ENCODE results near the gene ATXN1.
A peak's percentile ranks its signal among the peaks of the same experiment; 100 is the strongest.

The ATXN1 gene

GRCh38 chr6:16321826-16322225 lies 439.4 kb downstream of the ATXN1 start:
- DNase-seq, result no peak

GRCh38 chr6:16321341-16321710 lies 439.9 kb downstream of the ATXN1 start:
- no peak for DNase-seq

- no peak for DNase-seq
These were observed 440.5 kb downstream of the ATXN1 start for GRCh38 chr6:16320533-16321340.

- DNase-seq, result peak; percentile 86
These were observed 441.3 kb downstream of the ATXN1 start for GRCh38 chr6:16319813-16320532.

- DNase-seq, result no peak
These were observed 442.1 kb downstream of the ATXN1 start for GRCh38 chr6:16318953-16319720.

- DNase-seq, result peak; percentile 45
These were observed 442.7 kb downstream of the ATXN1 start for GRCh38 chr6:16318538-16318937.

GRCh38 chr6:16316741-16317251 lies 444.5 kb downstream of the ATXN1 start:
- peak; percentile 58 for DNase-seq

- DNase-seq, result no peak
These were observed 447.0 kb downstream of the ATXN1 start for GRCh38 chr6:16314296-16314695.

GRCh38 chr6:16313732-16314131 lies 447.5 kb downstream of the ATXN1 start:
- DNase-seq, result no peak

- DNase-seq, result no peak
These were observed 449.5 kb downstream of the ATXN1 start for GRCh38 chr6:16311763-16312162.

GRCh38 chr6:16306334-16306733 lies 454.9 kb downstream of the ATXN1 start:
- DNase-seq, result no peak

GRCh38 chr6:16305788-16306187 lies 455.5 kb downstream of the ATXN1 start:
- no peak for DNase-seq

- no peak for DNase-seq
These were observed 456.0 kb downstream of the ATXN1 start for GRCh38 chr6:16305246-16305725.

GRCh38 chr6:16302721-16303552 lies 458.3 kb downstream of the ATXN1 start:
- no peak for DNase-seq

GRCh38 chr6:16301511-16301910 lies 459.7 kb downstream of the ATXN1 start:
- DNase-seq, result no peak

GRCh38 chr6:16299861-16300260 lies 461.4 kb downstream of the ATXN1 start:
- DNase-seq, result no peak

GRCh38 chr6:16296061-16296670 lies 465.1 kb downstream of the ATXN1 start:
- no peak for DNase-seq

- DNase-seq, result no peak
These were observed 465.8 kb downstream of the ATXN1 start for GRCh38 chr6:16295471-16295870.

- no peak for DNase-seq
These were observed 466.2 kb downstream of the ATXN1 start for GRCh38 chr6:16295060-16295459.

- DNase-seq, result no peak
These were observed 466.9 kb downstream of the ATXN1 start for GRCh38 chr6:16294371-16294770.

GRCh38 chr6:16292942-16293341 lies 468.3 kb downstream of the ATXN1 start:
- no peak for DNase-seq

- DNase-seq, result no peak
These were observed 468.8 kb downstream of the ATXN1 start for GRCh38 chr6:16292432-16292831.
